ENCODE measurements around the gene MPDZ.

Gene MPDZ

DNA sequence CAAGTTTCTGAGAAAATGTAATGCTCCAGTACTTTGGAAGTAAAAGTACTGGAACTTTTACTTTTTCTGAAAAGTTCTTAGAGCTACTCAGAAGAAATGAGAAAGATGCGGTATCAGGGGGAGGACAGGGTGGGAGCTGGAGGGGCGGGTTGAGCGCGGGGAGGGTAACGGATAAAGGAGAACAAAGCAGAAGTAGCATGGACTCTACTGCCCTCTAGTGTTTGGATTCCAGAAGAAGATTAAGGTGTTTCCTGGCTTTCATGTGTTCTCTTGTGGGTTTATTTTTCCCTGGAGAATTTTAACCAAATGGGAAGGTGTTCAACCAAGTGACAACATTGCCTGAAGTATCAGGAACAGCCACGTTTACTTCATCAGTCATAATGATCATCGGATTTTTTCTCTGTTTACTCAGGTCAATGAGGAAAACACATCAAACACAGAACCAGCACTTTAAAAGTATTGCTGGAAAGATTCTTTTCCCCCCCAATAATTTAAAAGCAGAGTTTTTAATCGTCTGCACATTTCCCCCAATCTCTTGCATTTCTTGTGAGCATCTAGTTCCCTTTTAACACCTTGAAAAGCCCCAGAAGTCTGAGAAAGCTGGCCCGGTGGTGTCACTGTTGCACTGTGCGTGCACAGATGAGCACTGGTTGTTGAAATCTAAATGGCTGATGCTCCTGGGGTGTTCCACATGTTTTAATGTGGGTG is 190.6 kb downstream of the MPDZ start:
- H3K4me3 ChIP-seq (ENCODE audit: low read length) = peak overlapping the region; percentile 65
- H3K27ac ChIP-seq (ENCODE audit: low read length) = no peak overlapping the region
- no peaks in the 10 kb centered on the region for H3K36me3 ChIP-seq (replicated peaks; ENCODE audit: low read depth, low read length)
- H3K9me3 ChIP-seq (ENCODE audit: insufficient read depth, low read length) = no peaks in the 10 kb centered on the region
- H3K4me2 ChIP-seq (ENCODE audit: low read length) = peak overlapping the region; percentile 83
- H3K27me3 ChIP-seq (ENCODE audit: low read depth, low read length) = peaks cover 7% of the 10 kb centered on the region
- peak overlapping the region; percentile 79 for H2AFZ ChIP-seq (ENCODE audit: low read depth, low read length)
- no peak overlapping the region for H3K9ac ChIP-seq (ENCODE audit: low read length)
- H3K4me1 ChIP-seq (ENCODE audit: low read length) = peaks cover 5% of the 10 kb centered on the region
- no peaks in the 10 kb centered on the region for H3K79me2 ChIP-seq (ENCODE audit: low read length)
- H4K20me1 ChIP-seq (ENCODE audit: insufficient read depth, low read length) = no peaks in the 10 kb centered on the region
- TF ChIP-seq, protein P1, sequence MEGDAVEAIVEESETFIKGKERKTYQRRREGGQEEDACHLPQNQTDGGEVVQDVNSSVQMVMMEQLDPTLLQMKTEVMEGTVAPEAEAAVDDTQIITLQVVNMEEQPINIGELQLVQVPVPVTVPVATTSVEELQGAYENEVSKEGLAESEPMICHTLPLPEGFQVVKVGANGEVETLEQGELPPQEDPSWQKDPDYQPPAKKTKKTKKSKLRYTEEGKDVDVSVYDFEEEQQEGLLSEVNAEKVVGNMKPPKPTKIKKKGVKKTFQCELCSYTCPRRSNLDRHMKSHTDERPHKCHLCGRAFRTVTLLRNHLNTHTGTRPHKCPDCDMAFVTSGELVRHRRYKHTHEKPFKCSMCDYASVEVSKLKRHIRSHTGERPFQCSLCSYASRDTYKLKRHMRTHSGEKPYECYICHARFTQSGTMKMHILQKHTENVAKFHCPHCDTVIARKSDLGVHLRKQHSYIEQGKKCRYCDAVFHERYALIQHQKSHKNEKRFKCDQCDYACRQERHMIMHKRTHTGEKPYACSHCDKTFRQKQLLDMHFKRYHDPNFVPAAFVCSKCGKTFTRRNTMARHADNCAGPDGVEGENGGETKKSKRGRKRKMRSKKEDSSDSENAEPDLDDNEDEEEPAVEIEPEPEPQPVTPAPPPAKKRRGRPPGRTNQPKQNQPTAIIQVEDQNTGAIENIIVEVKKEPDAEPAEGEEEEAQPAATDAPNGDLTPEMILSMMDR (IDR thresholded peaks at IDR 0.05; ENCODE audit: low read depth, low read length) = peak; percentile 58
- TF ChIP-seq EZH2phosphoT487 (IDR thresholded peaks at IDR 0.05; ENCODE audit: low read depth) = no peak

- Histone ChIP-seq H3K4me3 (ENCODE audit: low read length) (no peak overlapping the region), H3K27me3 (ENCODE audit: low read depth, low read length) (no peaks in the 10 kb centered on the region), H3K36me3 (replicated peaks; ENCODE audit: low read depth, low read length) (no peaks in the 10 kb centered on the region), H4K20me1 (ENCODE audit: insufficient read depth, low read length) (no peaks in the 10 kb centered on the region), H2AFZ (ENCODE audit: low read depth, low read length) (no peak overlapping the region), H3K79me2 (ENCODE audit: low read length) (no peaks in the 10 kb centered on the region), H3K27ac (ENCODE audit: low read length) (no peak overlapping the region), H3K9ac (ENCODE audit: low read length) (no peak overlapping the region), H3K9me3 (ENCODE audit: insufficient read depth, low read length) (no peaks in the 10 kb centered on the region), H3K4me2 (ENCODE audit: low read length) (no peak overlapping the region), H3K4me1 (ENCODE audit: low read length) (peaks cover 5% of the 10 kb centered on the region)
- TF ChIP-seq, protein P1 (IDR thresholded peaks at IDR 0.05; ENCODE audit: low read depth, low read length) = no peak
- TF ChIP-seq EZH2phosphoT487 (IDR thresholded peaks at IDR 0.05; ENCODE audit: low read depth) = no peak
Observed at GRCh38 chr9:13083963-13084528, 195.4 kb downstream of the MPDZ start.

DNA sequence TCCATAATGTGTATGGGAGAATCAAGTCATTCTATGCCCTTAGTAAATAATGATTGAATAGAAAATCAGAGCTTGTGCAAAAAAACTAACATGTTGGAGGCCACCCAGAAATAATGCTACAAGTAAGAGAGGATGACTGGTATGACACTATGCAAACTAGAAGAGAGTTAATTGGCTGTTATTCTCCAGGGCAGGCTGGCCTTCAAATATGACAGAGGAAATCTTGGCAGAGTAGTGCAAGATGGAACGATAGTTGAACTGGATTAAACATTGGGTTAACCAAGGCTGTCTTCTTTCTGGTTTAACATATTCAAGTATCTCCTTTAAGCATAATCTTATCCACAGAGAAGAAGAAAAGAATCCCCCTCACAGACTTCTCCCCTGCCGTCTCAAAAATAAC is 196.1 kb downstream of the MPDZ start:
- TF ChIP-seq EZH2phosphoT487 (IDR thresholded peaks at IDR 0.05; ENCODE audit: low read depth) = no peak
- TF ChIP-seq, protein P1 (IDR thresholded peaks at IDR 0.05; ENCODE audit: low read depth, low read length) = no peak
- Histone ChIP-seq H3K9ac (ENCODE audit: low read length) (no peak overlapping the region), H3K27me3 (ENCODE audit: low read depth, low read length) (no peaks in the 10 kb centered on the region), H3K4me2 (ENCODE audit: low read length) (no peak overlapping the region), H2AFZ (ENCODE audit: low read depth, low read length) (no peak overlapping the region), H4K20me1 (ENCODE audit: insufficient read depth, low read length) (no peaks in the 10 kb centered on the region), H3K4me1 (ENCODE audit: low read length) (peaks cover 2% of the 10 kb centered on the region), H3K79me2 (ENCODE audit: low read length) (no peaks in the 10 kb centered on the region), H3K9me3 (ENCODE audit: insufficient read depth, low read length) (no peaks in the 10 kb centered on the region), H3K4me3 (ENCODE audit: low read length) (no peak overlapping the region), H3K27ac (ENCODE audit: low read length) (no peak overlapping the region), H3K36me3 (replicated peaks; ENCODE audit: low read depth, low read length) (no peaks in the 10 kb centered on the region)

GRCh38 chr9:13082796-13083195 is 196.7 kb downstream of the MPDZ start:
- Histone ChIP-seq H2AFZ (ENCODE audit: low read depth, low read length) (no peak overlapping the region), H3K36me3 (replicated peaks; ENCODE audit: low read depth, low read length) (no peaks in the 10 kb centered on the region), H3K9me3 (ENCODE audit: insufficient read depth, low read length) (no peaks in the 10 kb centered on the region), H3K4me1 (ENCODE audit: low read length) (no peaks in the 10 kb centered on the region), H3K9ac (ENCODE audit: low read length) (no peak overlapping the region), H3K4me3 (ENCODE audit: low read length) (no peak overlapping the region), H3K4me2 (ENCODE audit: low read length) (no peak overlapping the region), H3K79me2 (ENCODE audit: low read length) (no peaks in the 10 kb centered on the region), H4K20me1 (ENCODE audit: insufficient read depth, low read length) (no peaks in the 10 kb centered on the region), H3K27ac (ENCODE audit: low read length) (no peak overlapping the region), H3K27me3 (ENCODE audit: low read depth, low read length) (no peaks in the 10 kb centered on the region)
- no peak for TF ChIP-seq EZH2phosphoT487 (IDR thresholded peaks at IDR 0.05; ENCODE audit: low read depth)
- TF ChIP-seq, protein P1 (IDR thresholded peaks at IDR 0.05; ENCODE audit: low read depth, low read length) = no peak

Measured in OCI-LY3 (cell line).